ENCODE results near the gene ARHGAP42. TPM values are rescaled to one million over a fixed set of nuclear protein-coding genes. Genes with fewer than 3 reads are reported as not detected.
"Not testable (repeated sequence)": the region's sequence is repeated elsewhere in the genome, so short reads cannot be mapped to it uniquely, and the experiment has no call there.

The ARHGAP42 gene
- total RNA-seq, 1 donor from 2014 or later: 20.7 TPM

- no peak for DNase-seq (ENCODE audit: low spot score)
Measured at GRCh38 chr11:100963375-100963774, 276.3 kb downstream of the ARHGAP42 start.

- no peak for DNase-seq (ENCODE audit: low spot score)
Measured at GRCh38 chr11:100964435-100964834, 277.3 kb downstream of the ARHGAP42 start.

GRCh38 chr11:100965346-100965745, 278.3 kb downstream of the ARHGAP42 start:
- no peak for DNase-seq (ENCODE audit: low spot score)

GRCh38 chr11:100966366-100966765, 279.3 kb downstream of the ARHGAP42 start:
- DNase-seq (ENCODE audit: low spot score): no peak

- DNase-seq (ENCODE audit: low spot score): no peak
Measured at GRCh38 chr11:100969008-100969407, 281.9 kb downstream of the ARHGAP42 start.

- DNase-seq (ENCODE audit: low spot score): no peak
Measured at GRCh38 chr11:100970283-100971164, 283.4 kb downstream of the ARHGAP42 start.

- no peak for DNase-seq (ENCODE audit: low spot score)
Measured at GRCh38 chr11:100972046-100972445, 285.0 kb downstream of the ARHGAP42 start.

GRCh38 chr11:100978442-100978841, 291.4 kb downstream of the ARHGAP42 start:
- no peak for DNase-seq (ENCODE audit: low spot score)

GRCh38 chr11:100978939-100979338, 291.9 kb downstream of the ARHGAP42 start:
- DNase-seq (ENCODE audit: low spot score): no peak

- DNase-seq (ENCODE audit: low spot score): no peak
Measured at GRCh38 chr11:100980156-100980555, 293.1 kb downstream of the ARHGAP42 start.

GRCh38 chr11:100981196-100981824, 294.2 kb downstream of the ARHGAP42 start:
- no peak for DNase-seq (ENCODE audit: low spot score)

- no peak for DNase-seq (ENCODE audit: low spot score)
Measured at GRCh38 chr11:100984668-100985067, 297.6 kb downstream of the ARHGAP42 start.

- no peak for DNase-seq (ENCODE audit: low spot score)
Measured at GRCh38 chr11:100990931-100991330, 303.8 kb downstream of the ARHGAP42 start.

- no peak for DNase-seq (ENCODE audit: low spot score)
Measured at GRCh38 chr11:100991541-100991940, 304.5 kb downstream of the ARHGAP42 start.

- no peak for DNase-seq (ENCODE audit: low spot score)
Measured at GRCh38 chr11:100994966-100995365, 307.9 kb downstream of the ARHGAP42 start.

GRCh38 chr11:100999756-101000155, 312.7 kb downstream of the ARHGAP42 start:
- DNase-seq (ENCODE audit: low spot score): no peak

- DNase-seq (ENCODE audit: low spot score): no peak
Measured at GRCh38 chr11:101003468-101003867, 316.4 kb downstream of the ARHGAP42 start.

- DNase-seq (ENCODE audit: low spot score): no peak
Measured at GRCh38 chr11:101008961-101009689, 322.0 kb downstream of the ARHGAP42 start.

- DNase-seq (ENCODE audit: low spot score): no peak
Measured at GRCh38 chr11:101009690-101010055, 322.6 kb downstream of the ARHGAP42 start.

- DNase-seq (ENCODE audit: low spot score): no peak
Measured at GRCh38 chr11:101010899-101011298, 323.8 kb downstream of the ARHGAP42 start.

- no peak for DNase-seq (ENCODE audit: low spot score)
Measured at GRCh38 chr11:101011881-101012280, 324.8 kb downstream of the ARHGAP42 start.

- not testable (repeated sequence) for DNase-seq (ENCODE audit: low spot score)
Measured at GRCh38 chr11:101013702-101014101, 326.6 kb downstream of the ARHGAP42 start.

Measured in mesenteric fat pad (tissue), 1 donor.